Stimulated activated naive CD8-positive, alpha-beta T cell treated with anti-CD3 and anti-CD28 coated beads, Interleukin-15, Interleukin-2, amounts not matched to agents 100 ng/mL and 50 ng/mL, for 24 hours (primary cell): ENCODE measurements around the gene COL4A1.

Experiments
- H3K27ac Mint-ChIP-seq: one replicate; pipeline ENCODE4 v1.8.0; 2021; ENCODE audit warnings: mild to moderate bottlenecking, mixed read lengths
- H3K27me3 Mint-ChIP-seq: one replicate; pipeline ENCODE4 v1.8.0; 2021; ENCODE audit warnings: mixed read lengths
- H3K36me3 Mint-ChIP-seq: one replicate; pipeline ENCODE4 v1.8.0; 2021; ENCODE audit warnings: low read depth, mixed read lengths
- H3K4me1 Mint-ChIP-seq: one replicate; pipeline ENCODE4 v1.8.0; 2021; ENCODE audit warnings: low read depth, mixed read lengths
- H3K4me3 Mint-ChIP-seq: one replicate; pipeline ENCODE4 v1.8.0; 2021; ENCODE audit warnings: mild to moderate bottlenecking, mixed read lengths
- H3K9me3 Mint-ChIP-seq: one replicate; pipeline ENCODE4 v1.8.0; 2021; ENCODE audit warnings: mixed read lengths

Gene COL4A1

GRCh38 chr13:110186231-110186855 lies 120.6 kb downstream of the COL4A1 start:
- Mint-ChIP-seq H3K4me1 (no peaks in the 10 kb centered on the region), H3K4me3 (no peak overlapping the region), H3K27me3 (peaks cover 13% of the 10 kb centered on the region), H3K9me3 (no peaks in the 10 kb centered on the region), H3K36me3 (no peaks in the 10 kb centered on the region), H3K27ac (no peak overlapping the region)

- no peaks in the 10 kb centered on the region for H3K36me3 Mint-ChIP-seq
- H3K9me3 Mint-ChIP-seq = no peaks in the 10 kb centered on the region
- no peaks in the 10 kb centered on the region for H3K4me1 Mint-ChIP-seq
Observed at GRCh38 chr13:110185696-110186095, 121.3 kb downstream of the COL4A1 start.

DNA sequence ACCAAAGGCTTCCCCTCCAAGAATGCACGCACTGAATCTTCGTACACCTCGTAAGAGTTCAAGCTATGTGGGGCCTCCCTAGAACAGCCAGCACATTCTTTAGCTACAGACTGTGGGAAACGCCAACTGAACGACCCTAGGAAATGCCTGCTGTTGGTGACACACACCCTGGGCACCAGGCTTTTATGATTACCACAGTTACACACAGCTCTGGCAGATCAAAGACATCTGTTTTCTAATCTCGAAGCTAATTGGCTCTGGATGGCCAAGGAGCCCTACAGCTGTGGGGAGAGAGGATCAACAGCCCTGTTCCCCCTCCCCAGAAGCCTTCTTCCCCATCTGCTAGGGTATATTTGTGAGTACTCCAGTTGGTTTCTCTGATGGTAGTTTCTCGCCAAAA lies 123.0 kb downstream of the COL4A1 start:
- H3K9me3 Mint-ChIP-seq = no peaks in the 10 kb centered on the region
- no peaks in the 10 kb centered on the region for H3K4me1 Mint-ChIP-seq
- H3K27me3 Mint-ChIP-seq = peaks cover 9% of the 10 kb centered on the region
- H3K27ac Mint-ChIP-seq = no peak overlapping the region
- H3K36me3 Mint-ChIP-seq = no peaks in the 10 kb centered on the region
- H3K4me3 Mint-ChIP-seq = no peak overlapping the region

More at GRCh38 chr13:110185696-110186095, 121.3 kb downstream of the COL4A1 start:
- peaks cover 11% of the 10 kb centered on the region for H3K27me3 Mint-ChIP-seq
- H3K27ac Mint-ChIP-seq = no peak overlapping the region
- no peak overlapping the region for H3K4me3 Mint-ChIP-seq

GRCh38 chr13:110182461-110182860 lies 124.5 kb downstream of the COL4A1 start:
- Mint-ChIP-seq H3K36me3 (no peaks in the 10 kb centered on the region), H3K9me3 (no peaks in the 10 kb centered on the region), H3K27ac (no peak overlapping the region), H3K4me1 (no peaks in the 10 kb centered on the region), H3K27me3 (peaks cover 3% of the 10 kb centered on the region), H3K4me3 (no peak overlapping the region)

DNA sequence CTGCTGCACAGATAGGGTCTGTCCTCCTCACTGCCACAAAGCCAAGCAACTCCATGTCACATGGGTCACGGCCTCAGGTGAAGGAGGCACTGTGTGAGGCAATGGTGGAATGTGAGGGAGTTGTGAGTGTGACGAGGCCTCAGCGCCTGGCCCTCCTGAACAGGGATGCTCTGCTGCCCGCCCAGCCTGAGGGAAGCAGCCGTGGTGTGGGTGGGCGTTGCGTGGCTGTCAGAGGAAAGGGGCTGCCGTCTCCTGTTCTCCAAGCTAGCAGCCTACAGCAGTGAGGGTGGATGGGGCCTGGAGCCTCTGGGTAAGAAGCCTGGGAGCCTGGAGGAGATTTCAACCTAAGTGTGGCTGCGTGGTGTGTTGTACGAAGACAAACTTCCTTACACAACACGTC lies 125.0 kb downstream of the COL4A1 start:
- Mint-ChIP-seq H3K4me3 (no peak overlapping the region), H3K27ac (no peak overlapping the region), H3K4me1 (no peaks in the 10 kb centered on the region), H3K36me3 (no peaks in the 10 kb centered on the region), H3K27me3 (peaks cover 3% of the 10 kb centered on the region), H3K9me3 (no peaks in the 10 kb centered on the region)

DNA sequence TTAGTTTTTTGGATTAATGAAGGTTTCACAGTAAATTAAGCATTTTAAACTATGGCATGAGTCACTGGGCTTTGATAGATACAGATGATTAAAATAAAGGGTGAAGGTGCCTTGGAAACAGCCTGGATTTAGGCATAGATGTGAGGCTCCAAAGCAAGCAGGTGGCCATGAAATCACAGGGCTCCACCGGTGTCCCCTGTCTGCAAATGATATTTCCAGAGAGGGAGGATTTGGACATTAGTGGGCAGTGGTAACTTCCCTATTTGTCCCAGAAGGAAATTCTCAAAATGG lies 127.2 kb downstream of the COL4A1 start:
- Mint-ChIP-seq H3K36me3 (no peaks in the 10 kb centered on the region), H3K27me3 (no peaks in the 10 kb centered on the region), H3K27ac (no peak overlapping the region), H3K9me3 (no peaks in the 10 kb centered on the region), H3K4me3 (no peak overlapping the region), H3K4me1 (no peaks in the 10 kb centered on the region)

GRCh38 chr13:110179116-110179856 lies 127.7 kb downstream of the COL4A1 start:
- H3K27ac Mint-ChIP-seq = no peak overlapping the region
- H3K9me3 Mint-ChIP-seq = peaks cover 3% of the 10 kb centered on the region
- peaks cover 3% of the 10 kb centered on the region for H3K27me3 Mint-ChIP-seq
- H3K36me3 Mint-ChIP-seq = no peaks in the 10 kb centered on the region
- H3K4me1 Mint-ChIP-seq = no peaks in the 10 kb centered on the region
- H3K4me3 Mint-ChIP-seq = no peak overlapping the region

- peaks cover 3% of the 10 kb centered on the region for H3K27me3 Mint-ChIP-seq
- H3K9me3 Mint-ChIP-seq = peaks cover 9% of the 10 kb centered on the region
- no peaks in the 10 kb centered on the region for H3K36me3 Mint-ChIP-seq
- H3K27ac Mint-ChIP-seq = no peak overlapping the region
- H3K4me1 Mint-ChIP-seq = no peaks in the 10 kb centered on the region
- no peak overlapping the region for H3K4me3 Mint-ChIP-seq
Observed at GRCh38 chr13:110177790-110178189, 129.2 kb downstream of the COL4A1 start.

DNA sequence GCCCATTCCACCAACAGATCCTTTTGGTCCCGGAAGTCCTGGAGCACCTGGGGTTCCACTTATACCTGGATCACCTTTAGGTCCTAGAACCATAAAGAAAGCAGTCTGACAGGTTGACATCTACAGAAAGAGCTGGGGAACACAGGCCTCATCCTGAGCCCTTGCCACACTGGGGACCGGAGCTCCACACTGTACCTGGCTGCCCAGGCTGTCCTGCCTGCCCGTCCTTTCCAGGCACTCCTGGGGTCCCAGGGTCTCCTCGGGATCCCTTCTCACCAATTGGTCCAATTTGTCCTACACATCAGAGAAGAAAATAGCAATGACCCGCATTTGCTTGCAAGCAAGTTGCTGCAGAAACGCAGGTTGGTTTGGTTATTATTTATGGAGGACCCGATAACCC lies 130.5 kb downstream of the COL4A1 start:
- Mint-ChIP-seq H3K27me3 (peaks cover 3% of the 10 kb centered on the region), H3K4me3 (no peak overlapping the region), H3K9me3 (peaks cover 10% of the 10 kb centered on the region), H3K4me1 (no peaks in the 10 kb centered on the region), H3K36me3 (no peaks in the 10 kb centered on the region), H3K27ac (no peak overlapping the region)

- Mint-ChIP-seq H3K4me1 (no peaks in the 10 kb centered on the region), H3K27ac (no peak overlapping the region)
Observed at GRCh38 chr13:110173247-110173818, 133.6 kb downstream of the COL4A1 start.

DNA sequence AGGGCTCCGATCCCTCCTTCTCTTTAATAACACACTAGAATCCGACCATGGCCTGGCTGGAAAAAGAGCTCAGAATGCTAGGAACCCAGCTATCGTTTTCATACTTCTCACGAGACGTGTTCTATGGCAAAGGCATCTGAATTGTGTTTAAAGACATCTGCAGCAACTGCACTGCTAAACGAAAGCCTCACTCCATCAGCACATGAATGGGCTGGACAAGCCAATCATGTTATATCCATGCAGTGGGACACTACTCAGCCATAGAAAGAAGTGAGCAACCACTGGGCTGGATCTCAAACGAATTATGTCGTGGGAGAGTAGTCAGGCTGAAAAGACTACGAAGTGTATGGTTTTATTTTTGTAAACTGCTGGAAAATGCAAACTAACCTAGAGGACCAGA lies 136.1 kb downstream of the COL4A1 start:
- Mint-ChIP-seq H3K27me3 (peaks cover 7% of the 10 kb centered on the region), H3K9me3 (peaks cover 14% of the 10 kb centered on the region), H3K4me3 (no peak overlapping the region)

More at GRCh38 chr13:110173247-110173818, 133.6 kb downstream of the COL4A1 start:
- Mint-ChIP-seq H3K9me3 (peaks cover 14% of the 10 kb centered on the region), H3K27me3 (peaks cover 7% of the 10 kb centered on the region), H3K4me3 (no peak overlapping the region), H3K36me3 (no peaks in the 10 kb centered on the region)

DNA sequence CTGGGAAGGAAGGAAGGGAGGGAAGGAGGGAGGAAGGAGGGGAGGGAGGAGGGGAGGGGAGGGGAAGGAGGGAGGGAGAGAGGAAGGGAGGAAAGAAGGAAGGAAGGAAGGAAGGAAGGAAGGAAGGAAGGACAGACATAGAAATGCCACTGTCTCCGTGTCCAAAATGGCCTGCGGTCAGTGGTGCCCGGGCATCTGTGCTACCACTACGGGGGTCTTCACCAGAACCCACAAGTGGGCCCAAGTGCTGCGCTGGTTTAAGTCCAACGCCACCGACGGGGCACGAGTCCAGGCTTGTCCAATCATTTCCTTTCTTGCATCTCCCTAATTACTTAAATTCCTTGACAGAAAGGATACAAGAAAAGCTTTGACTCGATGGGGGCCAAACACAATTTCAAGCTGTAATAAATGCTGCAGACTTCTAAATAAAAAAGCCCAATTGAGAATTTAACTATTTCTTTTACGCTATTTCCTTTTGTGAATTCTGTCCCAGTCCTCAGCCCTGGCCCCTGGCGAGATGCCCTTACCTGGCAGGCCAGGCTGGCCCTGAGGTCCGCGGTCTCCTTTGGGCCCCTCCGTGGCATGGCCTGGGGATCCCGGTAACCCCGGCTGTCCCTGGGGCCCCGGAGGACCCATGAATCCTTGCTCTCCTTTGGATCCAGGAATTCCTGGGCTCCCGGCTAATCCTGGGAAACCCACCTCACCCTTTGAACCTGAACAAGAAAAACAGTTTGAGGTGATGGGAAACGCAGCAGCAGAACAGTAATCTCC lies 136.8 kb downstream of the COL4A1 start:
- Mint-ChIP-seq H3K27ac (no peak overlapping the region), H3K36me3 (no peaks in the 10 kb centered on the region), H3K4me3 (no peak overlapping the region), H3K27me3 (peaks cover 7% of the 10 kb centered on the region), H3K4me1 (no peaks in the 10 kb centered on the region), H3K9me3 (peaks cover 14% of the 10 kb centered on the region)

More for the DNA sequence above, 136.1 kb downstream of the COL4A1 start:
- H3K27ac Mint-ChIP-seq = no peak overlapping the region
- no peaks in the 10 kb centered on the region for H3K36me3 Mint-ChIP-seq
- H3K4me1 Mint-ChIP-seq = no peaks in the 10 kb centered on the region

GRCh38 chr13:110168999-110169933 lies 137.7 kb downstream of the COL4A1 start:
- peaks cover 11% of the 10 kb centered on the region for H3K9me3 Mint-ChIP-seq
- no peak overlapping the region for H3K27ac Mint-ChIP-seq
- no peaks in the 10 kb centered on the region for H3K36me3 Mint-ChIP-seq
- no peak overlapping the region for H3K4me3 Mint-ChIP-seq
- peaks cover 4% of the 10 kb centered on the region for H3K27me3 Mint-ChIP-seq
- no peaks in the 10 kb centered on the region for H3K4me1 Mint-ChIP-seq

- no peaks in the 10 kb centered on the region for H3K4me1 Mint-ChIP-seq
- peaks cover 4% of the 10 kb centered on the region for H3K9me3 Mint-ChIP-seq
- H3K4me3 Mint-ChIP-seq = no peak overlapping the region
- no peaks in the 10 kb centered on the region for H3K36me3 Mint-ChIP-seq
- peaks cover 4% of the 10 kb centered on the region for H3K27me3 Mint-ChIP-seq
- no peak overlapping the region for H3K27ac Mint-ChIP-seq
Observed at GRCh38 chr13:110166598-110166997, 140.4 kb downstream of the COL4A1 start.
